Measurements from ENCODE around the gene FOXJ3.

Gene FOXJ3

DNA sequence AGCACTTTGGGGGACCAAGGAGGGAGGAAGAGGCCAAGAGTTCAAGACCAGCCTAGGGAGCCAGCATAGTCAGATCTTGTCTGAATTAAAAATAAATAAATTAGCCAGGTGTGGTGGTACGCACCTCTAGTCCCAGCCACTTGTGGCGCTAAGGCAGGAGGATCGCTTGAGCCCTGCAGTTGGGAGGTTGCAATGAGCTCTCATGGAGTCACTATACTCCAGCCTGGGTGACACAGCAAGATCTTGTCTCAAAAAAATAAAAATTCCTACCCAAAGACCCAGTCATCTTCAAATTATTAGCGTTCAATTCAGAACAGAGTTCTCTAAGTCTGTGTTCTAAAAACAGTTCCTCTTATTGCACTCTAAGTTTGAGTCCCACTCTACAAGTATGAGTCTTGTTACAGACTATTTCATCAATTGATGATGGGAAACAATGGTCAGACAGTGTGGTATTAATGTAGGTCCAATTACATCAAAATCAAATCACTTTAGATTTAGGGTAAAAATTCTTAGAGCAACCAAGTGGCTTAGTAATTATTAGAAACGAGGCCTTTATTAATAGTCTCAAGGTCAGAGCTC, 6.9 kb downstream of the FOXJ3 start:
- no peaks in the 10 kb centered on the region for H3K27me3 Mint-ChIP-seq
- no peak for ATAC-seq (replicated peaks)
- no peak overlapping the region for H3K4me3 Mint-ChIP-seq
- H3K36me3 Mint-ChIP-seq (ENCODE audit: insufficient read depth) = no peaks in the 10 kb centered on the region
- DNase-seq = no peak
- H3K27ac Mint-ChIP-seq = peak overlapping the region in 1 of 2 donors; percentile 67
- no peaks in the 10 kb centered on the region for H3K9me3 Mint-ChIP-seq
- H3K4me1 Mint-ChIP-seq (ENCODE audit: low read depth in 2 of 2) = peaks cover 47 to 66% of the 10 kb centered on the region in 2 donors

DNA sequence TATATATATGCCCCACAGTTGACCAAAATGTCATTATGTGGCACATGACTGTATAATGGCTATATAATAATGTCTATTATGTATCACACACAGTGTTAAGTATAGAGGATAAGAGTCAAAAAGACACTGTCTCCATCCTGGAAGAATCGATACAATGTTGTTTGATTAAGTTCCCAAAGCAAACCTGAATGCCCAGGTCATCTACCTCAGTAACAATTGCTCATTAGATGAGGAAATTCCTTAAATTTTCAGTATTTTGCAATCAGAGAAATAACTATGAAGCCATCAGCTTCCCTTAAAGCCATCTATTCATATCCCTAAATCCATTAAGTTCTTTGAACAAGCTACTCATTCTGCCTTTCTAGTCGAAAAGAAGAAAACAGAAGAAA, 10.0 kb downstream of the FOXJ3 start:
- ATAC-seq (replicated peaks) = no peak
- peaks cover 43 to 77% of the 10 kb centered on the region in 2 donors for H3K4me1 Mint-ChIP-seq (ENCODE audit: low read depth in 2 of 2)
- no peak overlapping the region for H3K4me3 Mint-ChIP-seq
- H3K27ac Mint-ChIP-seq = peak overlapping the region in 1 of 2 donors; percentile 79
- no peaks in the 10 kb centered on the region for H3K27me3 Mint-ChIP-seq
- H3K9me3 Mint-ChIP-seq = no peaks in the 10 kb centered on the region
- H3K36me3 Mint-ChIP-seq (ENCODE audit: insufficient read depth) = no peaks in the 10 kb centered on the region
- DNase-seq = no peak

DNA sequence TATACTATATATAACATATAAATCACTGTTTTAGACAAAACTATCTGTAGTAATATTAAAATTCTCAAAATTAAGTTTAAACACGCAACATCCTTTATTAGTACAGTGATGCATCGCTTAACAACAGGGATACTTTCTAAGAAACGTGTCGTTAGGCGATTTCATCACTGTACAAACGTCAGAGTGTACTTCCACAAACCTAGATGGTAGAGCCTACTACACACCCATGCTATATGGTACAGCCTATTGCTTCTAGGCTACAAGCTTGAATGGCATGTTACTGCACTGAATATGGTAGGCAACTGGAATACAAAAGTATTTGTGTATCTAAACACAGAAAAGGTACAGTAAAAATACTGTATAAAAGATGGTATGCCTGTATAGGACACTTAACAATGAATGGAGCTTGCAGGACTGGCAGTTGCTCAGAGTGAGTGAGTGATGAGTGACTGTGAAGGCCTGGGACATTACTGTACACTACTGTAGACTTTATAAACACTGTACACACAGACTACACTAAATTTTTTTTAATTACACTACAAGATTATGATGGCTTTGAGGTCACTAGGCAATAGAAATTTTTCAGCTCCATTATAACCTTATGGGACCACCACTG, 10.5 kb downstream of the FOXJ3 start:
- Mint-ChIP-seq H3K9me3 (no peaks in the 10 kb centered on the region), H3K4me1 (ENCODE audit: low read depth in 2 of 2) (peaks cover 46 to 82% of the 10 kb centered on the region in 2 donors), H3K27ac (no peak overlapping the region), H3K4me3 (no peak overlapping the region), H3K27me3 (no peaks in the 10 kb centered on the region), H3K36me3 (ENCODE audit: insufficient read depth) (no peaks in the 10 kb centered on the region)
- ATAC-seq (replicated peaks) (no peak), DNase-seq (no peak)

DNA sequence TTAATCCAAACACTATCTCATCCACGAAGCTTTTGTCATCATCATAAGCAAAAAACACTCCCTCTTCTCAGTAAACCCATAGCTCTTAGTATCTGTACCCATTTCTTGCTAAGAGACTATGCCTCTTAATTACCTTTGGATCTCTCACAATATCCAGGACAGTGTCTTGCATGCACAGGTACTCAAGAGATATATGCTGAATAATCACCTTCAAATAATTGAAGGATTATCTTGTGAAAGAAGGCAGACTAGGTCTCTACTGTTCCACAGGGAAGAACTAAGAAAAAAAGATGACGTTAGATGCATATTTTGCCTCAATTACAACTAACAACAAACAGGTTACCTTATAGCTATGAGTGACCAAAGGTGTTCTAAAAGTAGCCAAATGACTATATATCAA, 11.5 kb downstream of the FOXJ3 start:
- ATAC-seq (replicated peaks) (no peak), DNase-seq (no peak)
- H3K27me3 Mint-ChIP-seq = no peaks in the 10 kb centered on the region
- no peaks in the 10 kb centered on the region for H3K9me3 Mint-ChIP-seq
- no peak overlapping the region for H3K27ac Mint-ChIP-seq
- H3K36me3 Mint-ChIP-seq (ENCODE audit: insufficient read depth) = no peaks in the 10 kb centered on the region
- peaks cover 51 to 82% of the 10 kb centered on the region in 2 donors for H3K4me1 Mint-ChIP-seq (ENCODE audit: low read depth in 2 of 2)
- no peak overlapping the region for H3K4me3 Mint-ChIP-seq

DNA sequence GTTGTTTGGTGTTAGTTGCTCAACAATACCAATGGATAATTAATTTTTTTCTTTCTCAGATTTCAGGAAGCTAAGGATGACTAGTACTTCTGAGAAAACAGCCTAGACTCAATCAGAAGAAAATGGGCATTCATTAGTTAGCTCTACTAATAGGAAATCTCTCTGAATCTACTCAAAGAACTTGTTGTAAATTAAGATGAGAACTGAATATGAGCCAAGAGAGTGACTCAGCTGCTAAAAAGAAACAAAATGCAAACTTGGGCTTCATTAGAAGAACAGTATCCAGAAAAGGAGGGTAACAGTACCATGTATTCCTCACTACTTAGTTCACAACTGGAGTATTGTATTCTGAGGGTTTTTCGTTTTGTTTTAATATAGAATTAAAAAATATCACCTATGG, 12.5 kb downstream of the FOXJ3 start:
- H3K36me3 Mint-ChIP-seq (ENCODE audit: insufficient read depth) = no peaks in the 10 kb centered on the region
- DNase-seq = no peak
- H3K27ac Mint-ChIP-seq = peak overlapping the region in 1 of 2 donors; percentile 88
- no peak overlapping the region for H3K4me3 Mint-ChIP-seq
- no peaks in the 10 kb centered on the region for H3K27me3 Mint-ChIP-seq
- no peaks in the 10 kb centered on the region for H3K9me3 Mint-ChIP-seq
- H3K4me1 Mint-ChIP-seq (ENCODE audit: low read depth in 2 of 2) = peaks cover 55 to 79% of the 10 kb centered on the region in 2 donors
- no peak for ATAC-seq (replicated peaks)

DNA sequence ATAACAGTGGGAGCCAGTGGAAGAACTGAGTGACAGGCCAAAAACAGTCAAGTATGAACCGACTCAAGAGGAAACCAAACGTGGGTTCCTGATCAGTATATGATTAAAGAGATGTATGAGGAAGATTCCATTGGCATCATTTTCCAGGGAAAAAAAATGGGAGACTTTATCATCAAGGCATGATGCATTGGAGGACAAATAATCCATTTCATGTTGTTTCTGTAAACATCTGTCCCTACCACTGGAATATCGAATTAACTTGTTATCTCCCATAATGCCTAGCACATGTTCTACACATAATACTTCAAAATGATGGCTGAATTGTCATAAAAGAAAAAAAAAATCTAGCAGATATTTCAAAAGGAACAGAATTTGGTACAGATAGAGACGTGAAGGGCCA, 13.3 kb downstream of the FOXJ3 start:
- Mint-ChIP-seq H3K4me3 (no peak overlapping the region), H3K9me3 (no peaks in the 10 kb centered on the region), H3K36me3 (ENCODE audit: insufficient read depth) (no peaks in the 10 kb centered on the region), H3K27me3 (no peaks in the 10 kb centered on the region), H3K27ac (peak overlapping the region; percentile 88 to 90), H3K4me1 (ENCODE audit: low read depth in 2 of 2) (peaks cover 55 to 79% of the 10 kb centered on the region in 2 donors)
- DNase-seq (no peak), ATAC-seq (replicated peaks) (no peak)

DNA sequence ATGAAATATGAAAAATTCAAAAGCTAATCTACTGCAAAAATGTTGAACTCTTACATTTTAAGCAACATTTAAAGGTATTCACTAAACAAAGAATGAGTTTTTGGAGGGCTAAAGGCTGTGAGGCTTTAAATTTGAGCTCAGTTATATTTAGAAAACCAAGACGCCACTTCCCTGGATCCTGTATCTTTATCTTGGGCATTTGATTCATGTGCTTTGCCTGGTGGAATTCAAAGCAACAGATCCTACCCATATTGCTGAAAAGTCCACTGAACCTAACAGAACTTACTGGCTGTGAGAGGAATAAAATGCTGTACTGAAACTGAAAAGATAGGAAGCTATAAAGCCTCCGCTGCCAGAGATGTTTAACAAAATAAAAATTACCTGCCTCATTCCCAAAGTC, 14.3 kb downstream of the FOXJ3 start:
- Mint-ChIP-seq H3K27me3 (no peaks in the 10 kb centered on the region), H3K36me3 (ENCODE audit: insufficient read depth) (no peaks in the 10 kb centered on the region), H3K27ac (peak overlapping the region; percentile 88 to 90), H3K4me1 (ENCODE audit: low read depth in 2 of 2) (peaks cover 55 to 78% of the 10 kb centered on the region in 2 donors), H3K4me3 (peak overlapping the region in 1 of 2 donors; percentile 11), H3K9me3 (no peaks in the 10 kb centered on the region)
- ATAC-seq (replicated peaks) (no peak), DNase-seq (no peak)

DNA sequence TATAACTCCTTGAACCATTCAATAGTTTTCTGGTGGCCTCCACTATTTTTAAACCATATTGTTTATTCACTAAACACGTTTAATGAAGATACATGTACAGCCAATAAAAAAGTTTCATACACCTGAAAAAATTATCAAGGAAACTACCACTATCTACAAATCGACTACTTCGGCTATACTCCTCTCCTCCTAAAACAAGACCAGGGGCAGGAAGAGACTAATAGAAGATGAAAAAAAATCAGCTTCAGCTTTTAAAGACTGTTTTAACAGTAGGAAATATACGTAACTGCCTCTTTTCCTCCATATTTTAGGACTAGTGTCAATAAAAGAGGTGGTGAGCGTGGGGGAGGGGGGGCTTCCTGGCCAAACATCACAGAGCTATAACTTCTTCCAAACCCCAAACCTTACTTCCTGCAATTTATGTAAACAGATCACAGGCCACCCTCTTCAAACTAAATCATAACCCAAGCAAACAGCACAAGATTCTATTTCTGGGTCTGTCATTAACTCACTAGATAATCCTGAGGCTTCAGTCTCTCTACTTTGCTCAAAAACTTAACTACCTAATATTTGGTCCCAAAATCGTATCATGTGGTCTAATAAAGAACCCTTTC, 15.1 kb downstream of the FOXJ3 start:
- peaks cover 58 to 78% of the 10 kb centered on the region in 2 donors for H3K4me1 Mint-ChIP-seq (ENCODE audit: low read depth in 2 of 2)
- peak in 1 of 3 experiments; percentile 21 for DNase-seq
- peak; percentile 84 for ATAC-seq (replicated peaks)
- no peaks in the 10 kb centered on the region for H3K27me3 Mint-ChIP-seq
- H3K4me3 Mint-ChIP-seq = peak overlapping the region; percentile 70 to 72
- H3K27ac Mint-ChIP-seq = peak overlapping the region; percentile 88 to 90
- no peaks in the 10 kb centered on the region for H3K36me3 Mint-ChIP-seq (ENCODE audit: insufficient read depth)
- H3K9me3 Mint-ChIP-seq = no peaks in the 10 kb centered on the region

DNA sequence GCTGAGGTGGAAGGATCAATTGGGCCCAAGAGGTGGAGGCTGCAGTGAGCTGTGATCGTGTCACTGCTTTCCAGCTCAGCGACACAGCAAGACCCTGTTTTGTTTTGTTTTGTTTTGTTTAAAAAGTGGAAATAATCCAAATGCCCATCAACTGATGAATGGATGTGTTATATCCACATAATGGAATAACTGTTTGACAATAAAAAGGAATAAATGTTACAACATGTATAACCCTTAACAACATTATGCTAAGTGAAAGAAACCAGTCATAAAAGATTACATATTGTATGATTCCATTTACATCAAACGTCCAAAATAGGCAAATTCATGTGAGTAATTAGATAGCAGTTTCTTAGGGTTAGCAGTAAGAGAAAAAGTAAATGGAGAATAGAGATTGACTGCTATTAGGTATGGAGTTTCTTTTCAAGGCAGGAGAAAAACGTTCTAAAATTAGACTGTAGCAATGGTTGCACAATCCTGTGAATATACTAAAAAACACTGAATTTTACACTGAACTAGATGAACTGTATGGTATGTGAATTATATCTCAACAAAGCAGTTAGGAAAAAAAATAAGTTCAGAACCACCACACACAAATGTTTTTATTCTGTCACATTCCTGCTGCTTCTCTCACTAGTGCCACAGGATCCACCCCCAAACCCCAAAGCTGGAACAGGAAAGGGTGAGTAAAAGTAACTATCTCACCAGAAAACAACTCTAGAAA, 15.7 kb downstream of the FOXJ3 start:
- H3K4me3 Mint-ChIP-seq = peak overlapping the region; percentile 70 to 72
- H3K27me3 Mint-ChIP-seq = no peaks in the 10 kb centered on the region
- DNase-seq (no peak), ATAC-seq (replicated peaks) (peak; percentile 53)
- no peaks in the 10 kb centered on the region for H3K9me3 Mint-ChIP-seq
- H3K27ac Mint-ChIP-seq = peak overlapping the region; percentile 88 to 90
- H3K36me3 Mint-ChIP-seq (ENCODE audit: insufficient read depth) = no peaks in the 10 kb centered on the region
- H3K4me1 Mint-ChIP-seq (ENCODE audit: low read depth in 2 of 2) = peaks cover 61 to 78% of the 10 kb centered on the region in 2 donors

DNA sequence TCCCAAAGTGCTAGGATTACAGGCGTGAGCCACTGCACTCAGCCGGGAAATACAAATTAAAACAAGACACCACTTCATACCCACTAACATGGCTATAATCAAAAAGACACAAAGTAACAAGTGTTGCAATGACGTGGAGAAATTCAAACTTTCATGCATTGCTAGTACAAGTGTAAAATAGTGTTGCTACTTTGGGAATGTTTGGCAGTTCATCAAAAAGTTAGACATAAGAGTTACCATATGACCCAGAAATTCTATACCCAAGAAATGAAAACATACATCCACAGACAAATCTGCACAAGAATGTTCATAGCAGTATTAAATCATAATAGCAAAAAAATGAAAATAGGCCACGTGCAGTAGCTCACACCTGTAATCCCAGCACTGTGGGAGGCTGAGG, 16.4 kb downstream of the FOXJ3 start:
- ATAC-seq (replicated peaks) = no peak
- DNase-seq = no peak
- Mint-ChIP-seq H3K4me3 (no peak overlapping the region), H3K27ac (peak overlapping the region; percentile 88 to 90), H3K4me1 (ENCODE audit: low read depth in 2 of 2) (peaks cover 66 to 83% of the 10 kb centered on the region in 2 donors), H3K27me3 (no peaks in the 10 kb centered on the region), H3K9me3 (no peaks in the 10 kb centered on the region), H3K36me3 (ENCODE audit: insufficient read depth) (no peaks in the 10 kb centered on the region)

DNA sequence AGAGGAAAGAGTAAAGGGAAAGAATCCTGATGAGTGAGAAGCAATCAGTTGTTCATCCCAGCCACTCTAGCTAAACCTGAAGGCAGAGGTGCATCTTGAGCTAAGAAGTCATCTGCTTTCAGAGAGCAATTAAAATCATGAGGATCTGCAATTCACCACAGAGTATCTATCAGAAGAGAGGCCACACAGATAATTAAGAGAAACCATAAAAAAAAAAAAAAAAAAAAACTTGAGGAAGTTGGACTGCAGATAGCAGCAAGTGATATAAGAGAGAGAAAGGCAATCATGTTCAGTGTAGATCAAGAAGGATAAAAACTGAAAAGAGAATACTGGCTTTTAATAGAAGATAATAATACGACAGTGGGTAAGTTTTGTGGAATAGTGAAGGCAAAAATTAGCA, 17.7 kb downstream of the FOXJ3 start:
- Mint-ChIP-seq H3K27ac (peak overlapping the region in 1 of 2 donors; percentile 21), H3K4me1 (ENCODE audit: low read depth in 2 of 2) (peaks cover 63 to 76% of the 10 kb centered on the region in 2 donors), H3K9me3 (no peaks in the 10 kb centered on the region), H3K27me3 (no peaks in the 10 kb centered on the region), H3K36me3 (ENCODE audit: insufficient read depth) (no peaks in the 10 kb centered on the region), H3K4me3 (peak overlapping the region; percentile 5 to 51)
- DNase-seq = no peak
- ATAC-seq (replicated peaks) = no peak

DNA sequence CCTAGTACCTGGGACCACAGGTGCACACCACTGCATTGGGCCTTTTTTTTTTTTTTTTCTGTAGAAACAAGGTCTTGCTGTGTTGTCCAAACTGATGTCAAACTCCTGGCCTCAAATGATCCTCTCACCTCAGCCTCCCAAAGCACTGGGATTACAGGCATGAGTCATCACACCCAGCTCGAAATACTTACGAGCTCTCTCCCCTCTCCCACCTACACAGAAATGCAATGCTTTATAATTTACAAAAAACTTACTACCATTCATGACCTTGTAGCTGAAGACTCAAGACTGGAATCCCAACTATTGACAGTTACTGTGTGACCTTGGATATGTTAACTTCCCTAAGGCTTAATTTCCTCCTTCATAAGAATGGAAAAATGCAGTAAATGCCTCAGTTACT, 18.7 kb downstream of the FOXJ3 start:
- H3K27ac Mint-ChIP-seq = peak overlapping the region; percentile 14 to 35
- no peak for ATAC-seq (replicated peaks)
- peaks cover 62 to 71% of the 10 kb centered on the region in 2 donors for H3K4me1 Mint-ChIP-seq (ENCODE audit: low read depth in 2 of 2)

DNA sequence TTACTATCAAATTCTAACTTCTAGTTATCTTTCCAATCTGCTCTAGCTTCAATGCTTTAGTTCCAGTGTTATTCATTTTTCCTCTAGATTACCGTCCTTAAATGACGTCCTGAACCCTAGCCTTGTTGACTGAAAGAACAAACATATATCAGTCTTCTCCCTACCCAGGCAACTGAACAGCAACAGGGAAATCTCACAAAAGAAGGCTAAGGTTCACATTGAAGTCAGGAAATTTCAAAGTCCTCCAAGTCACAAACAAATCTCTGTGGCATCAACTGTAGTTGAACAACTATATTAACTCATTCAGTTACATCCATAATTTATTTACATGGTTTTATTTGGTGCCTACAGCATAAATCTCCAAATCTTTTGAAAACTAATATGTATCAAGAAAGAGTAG, 19.5 kb downstream of the FOXJ3 start:
- Mint-ChIP-seq H3K36me3 (ENCODE audit: insufficient read depth) (no peaks in the 10 kb centered on the region), H3K4me3 (no peak overlapping the region), H3K27me3 (no peaks in the 10 kb centered on the region), H3K9me3 (no peaks in the 10 kb centered on the region), H3K27ac (no peak overlapping the region), H3K4me1 (ENCODE audit: low read depth in 2 of 2) (peaks cover 56 to 72% of the 10 kb centered on the region in 2 donors)
- no peak for ATAC-seq (replicated peaks)
- no peak for DNase-seq

More for the DNA sequence above, 18.7 kb downstream of the FOXJ3 start:
- H3K9me3 Mint-ChIP-seq = no peaks in the 10 kb centered on the region
- no peaks in the 10 kb centered on the region for H3K27me3 Mint-ChIP-seq
- DNase-seq = no peak
- no peak overlapping the region for H3K4me3 Mint-ChIP-seq
- H3K36me3 Mint-ChIP-seq (ENCODE audit: insufficient read depth) = no peaks in the 10 kb centered on the region

Measured in effector memory CD8-positive, alpha-beta T cell (primary cell).